Neural progenitor cell (in vitro differentiated cells): ENCODE measurements around the gene KRTDAP.

ENCODE experiments used
- CTCF ChIP-seq: fragments of 200-600 bp; sonication (generic); IDR thresholded peaks from 2 replicates; pipeline ENCODE4 v1.5.1; 2017; ENCODE audit warnings: antibody characterized with exemption, mild to moderate bottlenecking
- EZH2 ChIP-seq: fragments of 200-600 bp; sonication (generic); IDR thresholded peaks from 2 replicates; pipeline ENCODE4 v1.6.1; 2017; ENCODE audit warnings: antibody characterized with exemption, mild to moderate bottlenecking, moderate library complexity
- EZH2phosphoT487 ChIP-seq: fragments of 200-600 bp; sonication (generic); IDR thresholded peaks from 2 replicates; pipeline ENCODE4 v1.6.1; 2017; ENCODE audit warnings: antibody characterized with exemption

DNA sequence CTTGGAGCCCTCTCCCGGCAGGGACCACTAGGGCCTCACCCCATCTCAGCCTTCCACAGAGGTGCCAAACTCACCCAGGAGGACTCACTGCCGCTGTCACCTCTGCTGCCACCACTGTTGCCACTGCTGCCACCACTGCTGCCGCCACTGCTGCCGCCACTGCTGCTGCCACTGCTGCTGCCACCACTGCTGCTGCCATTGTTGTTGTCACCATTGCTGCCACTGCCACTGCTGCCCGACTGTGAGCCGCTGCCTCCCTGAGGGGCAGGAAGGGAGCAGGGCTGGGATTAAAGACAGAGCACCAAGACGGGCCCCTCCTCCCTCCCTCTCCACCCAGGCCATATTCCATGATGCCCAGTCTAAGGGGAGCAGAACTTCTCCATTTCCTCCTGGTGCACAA lies 21.1 kb upstream of the KRTDAP start:
- TF ChIP-seq CTCF (no peak), EZH2 (no peak), EZH2phosphoT487 (no peak)
